Measurements from ENCODE around the gene LCN12. TPM values are rescaled to one million over a fixed set of nuclear protein-coding genes. Genes with fewer than 3 reads are reported as not detected.

The LCN12 gene
- total RNA-seq, 1 experiment from 2014 or later = not detected

- Histone ChIP-seq H3K4me3 (no peak overlapping the region), H3K36me3 (no peaks in the 10 kb centered on the region), H3K27me3 (no peaks in the 10 kb centered on the region), H3K9me3 (no peaks in the 10 kb centered on the region)
- DNase-seq = no peak
Measured at GRCh38 chr9:136973618-136974617, 21.8 kb downstream of the LCN12 start.

- peak; percentile 51 for DNase-seq
Measured at GRCh38 chr9:136974817-136975535, 22.9 kb downstream of the LCN12 start.

DNA sequence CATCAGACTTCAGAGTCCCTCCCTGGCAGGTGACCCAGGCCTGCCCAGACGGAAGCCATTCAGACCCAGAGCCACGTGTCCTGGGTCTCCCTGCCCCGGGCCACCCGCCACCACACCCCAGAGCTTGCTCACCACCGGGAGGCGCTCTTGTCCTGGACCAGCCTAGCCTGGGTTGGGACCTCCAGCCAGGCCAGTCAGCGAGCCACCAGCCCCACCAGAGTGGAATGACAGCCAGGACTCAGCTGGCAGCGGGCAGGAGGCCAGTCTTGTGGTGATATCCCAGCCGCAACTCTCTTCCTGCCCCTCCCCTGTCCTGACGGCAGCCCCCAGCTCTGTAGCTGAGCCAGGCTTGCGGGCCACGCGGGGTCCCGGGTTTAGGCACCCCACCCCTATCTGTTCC is 23.6 kb downstream of the LCN12 start:
- Histone ChIP-seq H3K9me3 (no peaks in the 10 kb centered on the region), H3K4me3 (no peak overlapping the region), H3K27me3 (no peaks in the 10 kb centered on the region), H3K36me3 (no peaks in the 10 kb centered on the region)
- DNase-seq = no peak

More at GRCh38 chr9:136974817-136975535, 22.9 kb downstream of the LCN12 start:
- H3K36me3 ChIP-seq = no peaks in the 10 kb centered on the region
- no peaks in the 10 kb centered on the region for H3K27me3 ChIP-seq
- no peak overlapping the region for H3K4me3 ChIP-seq
- no peaks in the 10 kb centered on the region for H3K9me3 ChIP-seq

GRCh38 chr9:136977223-136977622 is 25.1 kb downstream of the LCN12 start, which contains the start of gene PTGDS:
PTGDS (plus strand) TSS chr9:136977504; CDS start chr9:136977579, 75 bp downstream.
- Histone ChIP-seq H3K36me3 (no peaks in the 10 kb centered on the region), H3K9me3 (no peaks in the 10 kb centered on the region), H3K4me3 (0 out of 2 replicates have a peak within 1 kb of the TSS, but pooled peaks have one; percentile 21), H3K27me3 (no peaks in the 10 kb centered on the region)
- DNase-seq = no peak

GRCh38 chr9:136977649-136978072 is 25.6 kb downstream of the LCN12 start:
- H3K4me3 ChIP-seq = no peak overlapping the region
- H3K36me3 ChIP-seq = no peaks in the 10 kb centered on the region
- H3K9me3 ChIP-seq = no peaks in the 10 kb centered on the region
- no peak for DNase-seq
- no peaks in the 10 kb centered on the region for H3K27me3 ChIP-seq

DNA sequence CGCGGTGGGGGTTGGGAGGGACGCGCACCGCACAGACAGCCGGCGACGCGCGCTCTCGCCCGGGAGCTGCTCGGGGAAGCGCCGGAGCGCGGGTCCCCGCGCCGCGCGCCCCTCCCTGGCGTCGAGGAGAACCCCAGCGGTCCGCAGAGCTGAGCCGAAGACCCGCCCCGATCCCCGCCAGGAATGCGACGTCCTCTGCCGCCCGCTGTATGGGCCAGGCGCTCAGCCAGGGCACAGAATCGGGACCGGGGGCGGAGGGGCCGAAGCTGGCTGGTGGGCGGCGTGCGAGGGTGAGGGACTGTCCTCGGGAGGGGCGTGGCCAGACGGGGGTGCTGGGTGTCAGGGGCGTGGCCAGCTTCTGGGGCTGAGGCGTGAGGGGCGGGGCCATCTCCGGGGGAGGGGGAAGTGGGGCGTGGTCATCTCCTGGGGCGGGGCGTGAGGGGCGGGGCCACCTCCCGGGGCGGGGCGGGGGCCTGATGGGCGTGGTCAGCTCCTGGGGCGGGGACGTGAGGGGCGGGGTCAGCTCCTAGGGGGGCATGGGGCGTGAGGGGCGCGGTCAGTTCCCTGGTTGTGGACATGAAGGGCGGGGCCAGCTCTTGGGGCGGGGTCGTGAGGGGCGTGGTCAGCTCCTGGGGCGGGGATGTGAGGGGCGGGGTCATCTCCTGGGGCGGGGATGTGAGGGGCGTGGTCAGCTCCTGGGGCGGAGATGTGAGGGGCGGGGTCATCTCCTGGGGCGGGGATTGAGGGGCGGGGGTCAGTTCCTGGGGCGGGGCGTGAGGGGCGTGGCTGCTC is 26.2 kb downstream of the LCN12 start:
- Histone ChIP-seq H3K36me3 (no peaks in the 10 kb centered on the region), H3K27me3 (no peaks in the 10 kb centered on the region), H3K9me3 (no peaks in the 10 kb centered on the region), H3K4me3 (0 out of 2 replicates have a peak overlapping the region, but pooled peaks have one; percentile 21)
- peak; percentile 48 for DNase-seq

DNA sequence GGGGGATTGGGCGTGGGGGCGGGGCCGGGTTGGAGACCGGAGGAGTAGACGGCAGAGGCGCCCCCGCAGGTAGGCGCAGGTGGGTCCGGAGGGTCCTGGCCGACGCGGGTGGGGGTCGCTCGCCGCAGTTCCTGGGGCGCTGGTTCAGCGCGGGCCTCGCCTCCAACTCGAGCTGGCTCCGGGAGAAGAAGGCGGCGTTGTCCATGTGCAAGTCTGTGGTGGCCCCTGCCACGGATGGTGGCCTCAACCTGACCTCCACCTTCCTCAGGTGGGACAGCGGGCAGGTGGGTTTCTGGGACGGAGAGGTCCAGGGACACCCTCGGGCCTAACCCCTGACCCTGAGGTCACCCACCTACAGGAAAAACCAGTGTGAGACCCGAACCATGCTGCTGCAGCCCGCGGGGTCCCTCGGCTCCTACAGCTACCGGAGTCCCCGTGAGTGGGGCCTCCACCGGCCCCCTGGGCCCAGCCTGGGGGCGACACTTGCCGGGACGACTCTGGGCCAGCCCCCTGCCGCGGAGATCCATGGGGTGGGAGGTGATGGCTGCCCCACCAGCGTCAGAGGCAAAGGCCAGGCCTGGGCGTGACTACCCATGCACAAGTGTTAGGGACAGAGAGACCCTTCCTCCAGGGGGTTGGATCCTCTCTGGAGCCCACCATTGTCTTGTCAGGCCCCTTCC is 26.9 kb downstream of the LCN12 start:
- H3K27me3 ChIP-seq = no peaks in the 10 kb centered on the region
- no peaks in the 10 kb centered on the region for H3K36me3 ChIP-seq
- no peak for DNase-seq
- no peak overlapping the region for H3K4me3 ChIP-seq
- no peaks in the 10 kb centered on the region for H3K9me3 ChIP-seq

DNA sequence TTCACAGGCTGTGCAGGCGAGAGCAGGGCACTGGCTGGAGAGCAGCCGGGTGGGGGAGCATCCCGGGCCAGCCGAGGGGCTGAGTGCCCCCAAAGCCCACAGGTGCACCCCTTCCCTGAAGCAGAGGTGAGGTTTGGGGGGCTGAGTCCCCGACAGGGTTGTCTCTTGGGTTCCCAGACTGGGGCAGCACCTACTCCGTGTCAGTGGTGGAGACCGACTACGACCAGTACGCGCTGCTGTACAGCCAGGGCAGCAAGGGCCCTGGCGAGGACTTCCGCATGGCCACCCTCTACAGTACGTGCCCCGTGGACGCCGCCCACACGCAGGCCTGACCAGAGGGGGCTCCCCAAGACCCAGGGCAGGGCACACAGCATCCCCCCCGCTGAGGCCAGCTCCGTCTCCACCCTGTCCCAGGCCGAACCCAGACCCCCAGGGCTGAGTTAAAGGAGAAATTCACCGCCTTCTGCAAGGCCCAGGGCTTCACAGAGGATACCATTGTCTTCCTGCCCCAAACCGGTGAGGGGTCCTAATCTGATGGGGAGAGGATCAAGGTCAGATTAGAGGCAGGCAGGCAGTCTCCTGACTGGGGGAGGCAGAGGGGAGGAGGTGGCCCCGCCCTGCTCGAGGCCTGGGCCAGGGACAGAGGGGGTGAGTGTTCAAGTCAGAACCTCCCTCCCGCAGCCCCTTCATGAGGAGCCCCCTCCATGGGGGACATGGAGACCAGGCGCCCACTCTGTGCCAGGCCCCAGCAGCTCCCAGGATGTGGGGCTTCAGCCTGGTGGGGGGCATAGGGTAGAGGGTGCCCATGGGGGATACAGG is 27.9 kb downstream of the LCN12 start:
- no peaks in the 10 kb centered on the region for H3K9me3 ChIP-seq
- no peak for DNase-seq
- no peak overlapping the region for H3K4me3 ChIP-seq
- H3K27me3 ChIP-seq = no peaks in the 10 kb centered on the region
- no peaks in the 10 kb centered on the region for H3K36me3 ChIP-seq

GRCh38 chr9:136980669-136981478 is 28.8 kb downstream of the LCN12 start:
- H3K9me3 ChIP-seq = no peaks in the 10 kb centered on the region
- no peaks in the 10 kb centered on the region for H3K36me3 ChIP-seq
- no peak for DNase-seq
- H3K4me3 ChIP-seq = no peak overlapping the region
- no peaks in the 10 kb centered on the region for H3K27me3 ChIP-seq

- no peaks in the 10 kb centered on the region for H3K9me3 ChIP-seq
- DNase-seq = no peak
Measured at GRCh38 chr9:136981588-136982231, 29.6 kb downstream of the LCN12 start.

DNA sequence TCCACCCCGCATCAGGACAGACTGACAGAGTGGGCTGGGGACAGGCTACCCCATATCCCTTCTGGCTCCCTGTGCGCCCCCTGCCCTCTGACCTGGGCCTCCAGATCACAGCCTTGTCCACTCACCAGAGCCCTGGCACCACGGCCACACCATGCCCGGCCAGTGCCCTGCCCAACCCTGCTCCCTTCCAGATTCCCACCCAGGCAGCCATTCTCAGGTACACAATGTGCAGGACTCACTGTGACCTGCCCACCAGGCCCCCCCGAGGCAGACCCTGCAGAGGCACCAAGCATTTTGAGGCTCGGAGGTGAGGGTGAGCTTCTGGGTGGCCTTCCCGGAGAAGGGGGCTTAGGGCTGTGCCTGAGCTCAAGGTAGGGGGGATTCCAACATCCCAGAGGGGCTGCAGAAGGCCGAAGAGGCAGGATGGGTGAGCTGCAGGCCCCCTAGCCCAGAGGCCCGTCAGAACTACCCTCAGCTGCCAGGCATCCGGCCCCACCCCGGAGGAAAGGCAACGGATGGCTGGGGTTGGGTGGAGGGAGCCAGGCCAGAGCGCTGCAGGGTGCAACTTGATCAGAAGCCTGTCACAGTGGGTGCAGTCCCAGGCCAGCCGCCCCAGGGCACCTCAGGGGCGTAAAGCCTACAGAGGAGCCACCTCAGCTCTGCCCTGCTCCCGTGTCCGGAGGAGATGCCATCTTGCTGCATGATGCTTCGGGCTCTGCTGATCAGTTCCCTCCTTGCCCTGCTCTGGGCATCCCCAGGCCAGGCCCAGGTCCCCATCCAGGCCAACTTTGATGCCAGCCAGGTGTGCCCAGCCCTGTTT is 30.4 kb downstream of the LCN12 start, which contains the start of gene LCNL1:
LCNL1 (plus strand) TSS at position 762 of the 820 bp plus-strand sequence. CDS start 594 bp downstream, outside the sequence.
- Histone ChIP-seq H3K36me3 (no peaks in the 10 kb centered on the region), H3K9me3 (no peaks in the 10 kb centered on the region), H3K27me3 (no peaks in the 10 kb centered on the region), H3K4me3 (no peak within 1 kb of the TSS)
- no peak for DNase-seq

More at GRCh38 chr9:136981588-136982231, 29.6 kb downstream of the LCN12 start:
- Histone ChIP-seq H3K4me3 (no peak overlapping the region), H3K27me3 (no peaks in the 10 kb centered on the region), H3K36me3 (no peaks in the 10 kb centered on the region)

GRCh38 chr9:136983167-136983566 is 31.1 kb downstream of the LCN12 start:
- no peak for DNase-seq
- Histone ChIP-seq H3K36me3 (no peaks in the 10 kb centered on the region), H3K4me3 (no peak overlapping the region), H3K9me3 (no peaks in the 10 kb centered on the region), H3K27me3 (no peaks in the 10 kb centered on the region)

- Histone ChIP-seq H3K9me3 (no peaks in the 10 kb centered on the region), H3K36me3 (no peaks in the 10 kb centered on the region), H3K4me3 (no peak overlapping the region), H3K27me3 (no peaks in the 10 kb centered on the region)
- no peak for DNase-seq
Measured at GRCh38 chr9:136983656-136984314, 31.7 kb downstream of the LCN12 start.
